KMS-11 (cell line): Measurements from ENCODE around the gene PPFIA1.

ENCODE experiments used
- H2AFZ ChIP-seq: fragments of 200-600 bp; sonication (generic); 2 replicates; pipeline ENCODE4 v1.6.1; 2016; ENCODE audit warnings: antibody characterized with exemption, mixed run types, low read depth
- H3K27ac ChIP-seq: fragments of 200-600 bp; sonication (generic); 2 replicates; pipeline ENCODE4 v1.6.1; 2016; ENCODE audit warnings: mild to moderate bottlenecking, mixed run types
- H3K27me3 ChIP-seq: fragments of 200-600 bp; sonication (generic); 2 replicates; pipeline ENCODE4 v1.6.1; 2017; ENCODE audit warnings: mild to moderate bottlenecking, low read depth, mixed run types, moderate library complexity; ENCODE audit not compliant: insufficient read depth
- H3K36me3 ChIP-seq: fragments of 200-600 bp; sonication (generic); 2 replicates; pipeline ENCODE4 v1.6.1; 2017; ENCODE audit warnings: mild to moderate bottlenecking, mixed run types; ENCODE audit not compliant: insufficient read depth
- H3K4me1 ChIP-seq: fragments of 200-600 bp; sonication (generic); 2 replicates; pipeline ENCODE4 v1.6.1; 2016; ENCODE audit warnings: mild to moderate bottlenecking, low read depth, mixed run types; ENCODE audit not compliant: poor library complexity, severe bottlenecking
- H3K4me2 ChIP-seq: fragments of 200-600 bp; sonication (generic); 2 replicates; pipeline ENCODE4 v1.7.0; 2016; ENCODE audit warnings: mild to moderate bottlenecking, mixed run types
- H3K4me3 ChIP-seq: fragments of 200-600 bp; sonication (generic); IDR thresholded peaks from 2 replicates; pipeline ENCODE4 v1.6.1; 2017; ENCODE audit warnings: low read depth, low read length, mixed read lengths; ENCODE audit not compliant: insufficient read depth
- H3K79me2 ChIP-seq: fragments of 200-600 bp; sonication (generic); 2 replicates; pipeline ENCODE4 v1.6.1; 2016; ENCODE audit warnings: low read depth, mixed run types; ENCODE audit not compliant: insufficient read depth
- H3K9ac ChIP-seq: fragments of 200-600 bp; sonication (generic); 2 replicates; pipeline ENCODE4 v1.6.1; 2016; ENCODE audit warnings: mild to moderate bottlenecking, mixed run types
- H4K20me1 ChIP-seq: fragments of 200-600 bp; sonication (generic); 2 replicates; pipeline ENCODE4 v1.6.1; 2016; ENCODE audit warnings: mild to moderate bottlenecking, mixed run types; ENCODE audit not compliant: insufficient read depth
- CTCF ChIP-seq: fragments of 200-600 bp; sonication (generic); conservative IDR thresholded peaks from 2 replicates; pipeline ENCODE4 v1.6.1; 2017; ENCODE audit warnings: low read depth, mild to moderate bottlenecking, antibody characterized with exemption, low read length, moderate library complexity, mixed read lengths

PPFIA1 gene

DNA sequence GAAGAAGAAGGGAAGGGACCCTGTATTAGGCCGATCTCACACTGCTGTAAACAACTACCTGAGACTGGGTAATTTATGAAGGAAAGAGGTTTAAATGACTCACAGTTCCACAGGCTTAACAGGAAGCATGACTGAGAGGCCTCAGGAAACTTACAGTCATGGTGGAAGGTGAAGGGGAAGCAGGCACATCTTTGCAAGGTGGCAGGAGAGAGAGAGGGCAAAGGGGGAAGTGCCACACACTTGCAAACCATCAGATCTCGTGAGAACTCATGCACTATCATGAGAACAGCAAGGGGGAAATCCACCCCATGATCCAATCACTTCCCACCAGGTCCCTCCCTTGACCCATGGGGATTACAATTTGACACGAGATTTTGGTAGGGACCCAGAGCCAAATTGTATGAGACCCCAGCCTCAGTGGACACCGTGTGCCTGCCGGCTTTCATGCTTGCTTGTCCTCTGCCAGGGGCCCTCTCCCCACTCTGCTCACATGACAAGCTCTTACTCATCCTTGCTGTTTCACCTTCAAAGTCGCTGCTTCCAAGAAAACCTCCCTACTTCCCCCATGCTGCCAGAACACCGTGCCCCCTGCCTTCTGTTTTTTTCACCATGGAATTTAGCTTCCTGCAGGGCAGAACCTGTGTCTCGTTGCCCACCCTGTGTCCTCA, 23.3 kb upstream of the PPFIA1 start:
- no peak overlapping the region for H2AFZ ChIP-seq
- no peak overlapping the region for H3K4me2 ChIP-seq
- no peak overlapping the region for H3K9ac ChIP-seq
- no peak overlapping the region for H3K27ac ChIP-seq
- TF ChIP-seq CTCF, result no peak
- H3K27me3 ChIP-seq, result no peaks in the 10 kb centered on the region; the same call in 1 of the 2 replicates
- no peaks in the 10 kb centered on the region for H4K20me1 ChIP-seq
- no peaks in the 10 kb centered on the region for H3K79me2 ChIP-seq
- H3K4me1 ChIP-seq, result no peaks in the 10 kb centered on the region
- no peaks in the 10 kb centered on the region for H3K36me3 ChIP-seq
- no peak overlapping the region for H3K4me3 ChIP-seq

GRCh38 chr11:70247710-70248072, 22.8 kb upstream of the PPFIA1 start:
- Histone ChIP-seq H3K4me3 (no peak overlapping the region), H3K9ac (no peak overlapping the region), H3K36me3 (no peaks in the 10 kb centered on the region), H3K27me3 (no peaks in the 10 kb centered on the region; the same call in 1 of the 2 replicates), H3K4me1 (no peaks in the 10 kb centered on the region), H3K79me2 (no peaks in the 10 kb centered on the region), H3K27ac (no peak overlapping the region), H2AFZ (no peak overlapping the region), H4K20me1 (no peaks in the 10 kb centered on the region), H3K4me2 (no peak overlapping the region)
- TF ChIP-seq CTCF, result no peak

DNA sequence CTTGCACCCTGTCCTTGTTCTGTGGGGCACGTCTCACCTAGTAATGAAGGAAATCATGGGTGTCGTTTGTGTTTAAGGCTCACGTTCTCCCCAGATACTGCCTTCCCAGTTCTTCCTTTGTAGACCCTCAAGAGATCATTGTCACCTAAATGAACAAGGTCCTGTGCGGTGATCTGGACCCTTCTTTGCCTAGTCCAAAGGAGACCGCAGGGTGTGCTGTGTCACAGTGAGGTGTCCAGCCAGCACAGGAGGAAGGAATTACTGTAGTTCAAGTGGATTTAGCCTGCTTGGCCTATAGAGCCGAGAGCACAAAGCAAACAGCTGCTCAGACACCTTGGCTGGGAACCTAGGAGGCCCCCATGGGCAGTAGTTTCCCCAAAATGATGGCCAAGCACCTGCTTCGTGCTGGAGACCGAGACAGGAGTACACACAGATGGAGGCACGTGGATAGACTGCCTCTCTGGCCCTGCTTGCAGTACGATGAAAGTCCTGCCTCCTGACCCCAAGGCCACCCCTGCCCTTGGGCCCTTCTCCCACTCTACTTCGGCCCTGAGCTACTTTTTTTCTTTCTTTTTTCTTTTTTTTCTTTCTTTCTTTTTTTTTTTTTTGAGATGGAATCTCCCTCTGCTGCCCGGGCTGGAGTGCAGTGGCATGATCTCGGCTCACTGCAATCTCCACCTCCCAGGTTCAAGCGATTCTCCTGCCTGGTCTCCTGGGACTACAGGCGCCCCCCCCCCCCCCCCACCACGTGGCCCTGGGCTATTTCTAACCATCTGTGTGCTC, 19.4 kb upstream of the PPFIA1 start:
- no peak overlapping the region for H3K4me2 ChIP-seq
- no peaks in the 10 kb centered on the region for H4K20me1 ChIP-seq
- no peak overlapping the region for H3K27ac ChIP-seq
- no peaks in the 10 kb centered on the region for H3K79me2 ChIP-seq
- TF ChIP-seq CTCF, result no peak
- H3K27me3 ChIP-seq, result no peaks in the 10 kb centered on the region; the same call in 1 of the 2 replicates
- no peak overlapping the region for H2AFZ ChIP-seq
- no peak overlapping the region for H3K9ac ChIP-seq
- no peak overlapping the region for H3K4me3 ChIP-seq
- no peaks in the 10 kb centered on the region for H3K4me1 ChIP-seq
- no peaks in the 10 kb centered on the region for H3K36me3 ChIP-seq

- no peak overlapping the region for H3K4me3 ChIP-seq
- H3K27me3 ChIP-seq, result no peaks in the 10 kb centered on the region; the same call in 1 of the 2 replicates
- no peak overlapping the region for H3K9ac ChIP-seq
- no peaks in the 10 kb centered on the region for H3K36me3 ChIP-seq
- no peak overlapping the region for H2AFZ ChIP-seq
- H4K20me1 ChIP-seq, result no peaks in the 10 kb centered on the region
- H3K4me2 ChIP-seq, result no peak overlapping the region
- no peak overlapping the region for H3K27ac ChIP-seq
- no peak for TF ChIP-seq CTCF
- H3K4me1 ChIP-seq, result no peaks in the 10 kb centered on the region
- no peaks in the 10 kb centered on the region for H3K79me2 ChIP-seq
Observed at GRCh38 chr11:70251659-70252321, 18.7 kb upstream of the PPFIA1 start.
